BE2C (cell line): Measurements from ENCODE around the gene COL4A4.

Experiments
- DNase-seq: peaks from one replicate; pipeline ENCODE4 v3.0.0-alpha.2; 2020
- H3K27me3 ChIP-seq: fragments of 250-450 bp; sonication (Bioruptor Pico); 2 replicates; pipeline ENCODE4 v1.5.1; 2020; ENCODE audit warnings: mild to moderate bottlenecking
- H3K36me3 ChIP-seq: fragments of 250-450 bp; sonication (Bioruptor Pico); 2 replicates; pipeline ENCODE4 v1.5.1; 2020; ENCODE audit warnings: mild to moderate bottlenecking
- H3K4me1 ChIP-seq: fragments of 250-450 bp; sonication (Bioruptor Pico); 2 replicates; pipeline ENCODE4 v1.5.1; 2020
- H3K4me3 ChIP-seq: 2 replicates; pipeline ENCODE4 v1.5.1; 2011; ENCODE audit warnings: low read depth, low read length
- H3K9me3 ChIP-seq: fragments of 250-450 bp; sonication (Bioruptor Pico); 2 replicates; pipeline ENCODE4 v1.5.1; 2020
- TF ChIP-seq, protein P1 (sequence below): IDR thresholded peaks from 2 replicates; pipeline ENCODE4 v1.5.1; 2012; ENCODE audit warnings: mild to moderate bottlenecking, low read depth, low read length

COL4A4 gene

DNA sequence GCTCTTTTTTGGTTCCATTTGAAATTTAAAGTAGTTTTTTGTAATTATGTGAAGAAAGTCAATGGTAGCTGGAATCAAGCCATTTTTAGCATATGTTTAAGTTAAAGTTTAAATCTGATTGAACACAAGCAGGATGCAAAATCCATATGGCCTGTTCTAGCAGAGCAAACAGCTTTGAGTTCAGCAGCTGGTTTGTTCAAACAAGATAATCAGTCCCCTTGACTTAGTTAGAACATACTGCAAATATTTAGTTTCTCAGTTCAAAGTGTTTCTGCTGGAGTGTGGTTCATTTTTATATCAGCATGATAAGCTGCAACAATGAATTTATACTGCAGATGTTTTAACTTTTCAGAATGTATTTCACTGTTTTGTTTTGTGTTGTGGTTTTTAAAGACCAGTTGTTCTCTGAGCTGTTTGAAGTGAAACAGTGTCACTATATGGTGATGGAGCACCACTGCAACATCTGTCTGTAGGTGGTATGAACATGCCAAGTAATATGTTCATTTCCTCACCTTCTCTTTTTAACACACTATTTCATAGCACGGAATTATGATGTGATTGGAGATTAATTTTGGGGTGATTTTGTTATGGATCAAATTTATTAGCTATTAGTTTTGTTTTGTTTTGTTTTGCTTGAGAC is 125.3 kb downstream of the COL4A4 start:
- no peaks in the 10 kb centered on the region for H3K9me3 ChIP-seq
- TF ChIP-seq, protein P1, sequence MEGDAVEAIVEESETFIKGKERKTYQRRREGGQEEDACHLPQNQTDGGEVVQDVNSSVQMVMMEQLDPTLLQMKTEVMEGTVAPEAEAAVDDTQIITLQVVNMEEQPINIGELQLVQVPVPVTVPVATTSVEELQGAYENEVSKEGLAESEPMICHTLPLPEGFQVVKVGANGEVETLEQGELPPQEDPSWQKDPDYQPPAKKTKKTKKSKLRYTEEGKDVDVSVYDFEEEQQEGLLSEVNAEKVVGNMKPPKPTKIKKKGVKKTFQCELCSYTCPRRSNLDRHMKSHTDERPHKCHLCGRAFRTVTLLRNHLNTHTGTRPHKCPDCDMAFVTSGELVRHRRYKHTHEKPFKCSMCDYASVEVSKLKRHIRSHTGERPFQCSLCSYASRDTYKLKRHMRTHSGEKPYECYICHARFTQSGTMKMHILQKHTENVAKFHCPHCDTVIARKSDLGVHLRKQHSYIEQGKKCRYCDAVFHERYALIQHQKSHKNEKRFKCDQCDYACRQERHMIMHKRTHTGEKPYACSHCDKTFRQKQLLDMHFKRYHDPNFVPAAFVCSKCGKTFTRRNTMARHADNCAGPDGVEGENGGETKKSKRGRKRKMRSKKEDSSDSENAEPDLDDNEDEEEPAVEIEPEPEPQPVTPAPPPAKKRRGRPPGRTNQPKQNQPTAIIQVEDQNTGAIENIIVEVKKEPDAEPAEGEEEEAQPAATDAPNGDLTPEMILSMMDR: no peak
- H3K36me3 ChIP-seq: no peaks in the 10 kb centered on the region
- no peaks in the 10 kb centered on the region for H3K4me1 ChIP-seq
- no peak for DNase-seq
- no peak overlapping the region for H3K4me3 ChIP-seq
- no peaks in the 10 kb centered on the region for H3K27me3 ChIP-seq

DNA sequence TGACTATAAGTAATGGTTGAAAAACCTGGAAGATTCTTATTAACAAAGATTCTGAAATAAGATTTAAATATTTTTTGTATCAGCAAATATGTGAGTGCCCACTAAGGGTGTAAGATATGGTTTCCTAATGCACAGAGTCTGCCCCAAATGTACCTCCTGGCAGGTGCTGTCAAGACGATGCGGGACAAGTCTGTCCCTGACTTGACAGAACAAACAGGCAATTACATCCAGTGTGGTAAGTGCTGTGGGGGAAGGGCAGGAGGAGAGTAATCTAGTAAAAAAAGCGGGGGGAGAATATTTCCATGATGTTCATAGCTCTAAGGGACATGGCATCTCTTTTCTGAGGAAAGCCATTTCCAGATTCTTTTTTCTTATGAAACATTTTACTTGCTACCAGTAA is 127.5 kb downstream of the COL4A4 start:
- Histone ChIP-seq H3K36me3 (no peaks in the 10 kb centered on the region), H3K9me3 (no peaks in the 10 kb centered on the region), H3K4me1 (no peaks in the 10 kb centered on the region), H3K4me3 (no peak overlapping the region), H3K27me3 (0 out of 2 replicates have a peak, but pooled peaks cover 3% of the 10 kb centered on the region)
- DNase-seq: no peak
- TF ChIP-seq, protein P1: no peak

DNA sequence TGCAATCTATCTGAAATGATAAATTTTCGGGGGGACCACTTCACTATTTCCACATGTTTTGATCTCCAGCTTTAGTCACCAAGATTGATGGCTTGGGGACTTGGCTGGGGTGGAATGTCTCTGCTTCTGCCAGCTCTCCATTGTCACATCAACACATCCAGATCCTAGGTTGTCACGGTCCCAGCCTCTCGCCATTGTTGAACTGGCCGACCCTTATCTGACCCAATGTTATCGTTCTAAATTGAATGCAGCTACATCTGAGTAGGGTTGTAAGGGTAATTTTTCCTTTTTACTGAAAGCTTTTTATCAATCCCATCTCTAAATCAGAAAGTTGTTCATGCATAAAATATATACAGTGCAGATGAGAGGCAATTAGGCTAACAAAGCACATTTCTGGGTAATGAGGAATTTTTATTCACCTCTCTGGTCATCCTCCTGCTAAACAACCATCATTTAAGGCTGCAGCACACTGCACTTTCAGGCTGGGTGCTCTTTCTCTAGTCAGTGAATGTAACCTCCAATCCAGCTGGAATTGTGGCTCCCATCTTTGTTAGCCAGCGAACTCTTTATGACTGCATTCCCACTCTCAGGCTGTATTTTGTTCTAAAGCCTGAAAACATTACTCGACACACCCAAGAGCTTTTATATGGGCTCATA is 128.2 kb downstream of the COL4A4 start:
- H3K4me3 ChIP-seq: no peak overlapping the region
- H3K4me1 ChIP-seq: no peaks in the 10 kb centered on the region
- TF ChIP-seq, protein P1: no peak
- no peak for DNase-seq
- H3K9me3 ChIP-seq: no peaks in the 10 kb centered on the region
- no peaks in the 10 kb centered on the region for H3K36me3 ChIP-seq
- H3K27me3 ChIP-seq: 0 out of 2 replicates have a peak, but pooled peaks cover 3% of the 10 kb centered on the region

DNA sequence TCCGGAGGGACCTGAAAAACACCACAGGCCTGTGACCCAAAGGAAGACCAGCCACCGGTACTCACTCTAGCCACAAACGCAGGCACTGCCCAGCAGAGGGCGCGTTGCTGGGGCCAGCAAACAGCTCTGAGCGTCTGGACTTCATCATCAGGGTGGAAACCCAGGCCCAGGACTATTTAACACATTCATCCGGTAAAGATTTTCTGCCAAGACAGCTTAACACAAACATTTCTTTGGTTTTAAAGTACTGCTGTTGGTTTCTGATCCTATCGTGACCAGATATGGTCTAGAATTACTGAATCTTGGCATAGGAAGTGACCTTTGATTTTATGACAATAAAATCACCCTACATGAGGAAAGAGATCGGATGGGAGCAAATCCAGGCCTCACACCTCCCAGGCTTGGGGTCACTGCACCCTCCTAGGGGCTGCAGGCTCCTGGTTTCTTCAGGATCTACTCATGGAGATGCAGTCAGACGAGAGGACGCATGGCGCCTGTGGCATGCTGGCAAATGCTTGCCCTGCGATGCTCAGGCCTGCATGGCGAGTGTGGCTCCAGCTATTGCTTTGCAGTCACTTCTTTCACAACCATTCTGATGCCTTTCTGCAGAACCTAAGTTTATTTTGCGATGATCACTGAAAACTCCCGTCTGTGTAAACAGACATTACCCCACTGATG is 130.4 kb downstream of the COL4A4 start:
- TF ChIP-seq, protein P1: peak; percentile 83
- no peaks in the 10 kb centered on the region for H3K36me3 ChIP-seq
- 0 out of 2 replicates have a peak, but pooled peaks cover 3% of the 10 kb centered on the region for H3K27me3 ChIP-seq
- no peaks in the 10 kb centered on the region for H3K9me3 ChIP-seq
- DNase-seq: peak; percentile 69
- H3K4me1 ChIP-seq: no peaks in the 10 kb centered on the region
- H3K4me3 ChIP-seq: no peak overlapping the region

DNA sequence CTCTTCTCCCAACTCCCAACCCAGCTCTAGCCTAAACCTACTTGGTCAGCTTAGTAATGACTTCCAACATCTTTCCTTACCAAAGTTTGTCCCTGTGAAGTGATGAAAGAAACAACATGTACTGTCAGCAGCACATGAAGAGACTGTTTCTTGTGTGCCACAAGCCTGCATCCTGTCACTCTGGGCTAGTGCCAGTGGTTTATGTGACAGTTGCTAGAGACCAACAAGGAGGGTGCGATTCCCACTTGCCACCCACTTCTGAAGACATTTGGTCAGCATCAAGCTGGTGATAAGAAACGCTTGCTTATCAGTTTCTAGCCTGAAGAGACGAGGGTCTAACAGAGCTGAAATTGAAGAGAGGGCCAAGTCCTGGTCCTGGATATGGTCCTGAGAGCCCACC is 132.6 kb downstream of the COL4A4 start:
- Histone ChIP-seq H3K4me3 (no peak overlapping the region), H3K27me3 (0 out of 2 replicates have a peak, but pooled peaks cover 3% of the 10 kb centered on the region), H3K36me3 (no peaks in the 10 kb centered on the region), H3K9me3 (no peaks in the 10 kb centered on the region), H3K4me1 (no peaks in the 10 kb centered on the region)
- TF ChIP-seq, protein P1: no peak
- no peak for DNase-seq
